Right lung (tissue), 5 donors: Measurements from ENCODE around the gene SLC5A8. TPM values are rescaled to one million over a fixed set of nuclear protein-coding genes. Genes with fewer than 3 reads are reported as not detected.
"Not testable (repeated sequence)": the region's sequence is repeated elsewhere in the genome, so short reads cannot be mapped to it uniquely, and the experiment has no call there.

ENCODE experiments used
- DNase-seq, 2 donors: peaks; one replicate each; pipeline ENCODE4 v3.0.0-alpha.2; 2013
- polyA plus RNA-seq, 5 donors: library from polyadenylated mRNA; unstranded; fragments of 120-200 nt; gene quantifications; one replicate each; pipeline versions ENCODE4 v1.2.1 to v1.2.3, GENCODE V29; 2013; ENCODE audit warnings: inconsistent platforms in 1 of 5, low replicate concordance in 1 of 5; ENCODE audit not compliant: insufficient read length in 5 of 5, insufficient read depth in 1 of 5

SLC5A8 gene
- polyA plus RNA-seq, 5 donors: 0.16 TPM; not detected in 4

DNA sequence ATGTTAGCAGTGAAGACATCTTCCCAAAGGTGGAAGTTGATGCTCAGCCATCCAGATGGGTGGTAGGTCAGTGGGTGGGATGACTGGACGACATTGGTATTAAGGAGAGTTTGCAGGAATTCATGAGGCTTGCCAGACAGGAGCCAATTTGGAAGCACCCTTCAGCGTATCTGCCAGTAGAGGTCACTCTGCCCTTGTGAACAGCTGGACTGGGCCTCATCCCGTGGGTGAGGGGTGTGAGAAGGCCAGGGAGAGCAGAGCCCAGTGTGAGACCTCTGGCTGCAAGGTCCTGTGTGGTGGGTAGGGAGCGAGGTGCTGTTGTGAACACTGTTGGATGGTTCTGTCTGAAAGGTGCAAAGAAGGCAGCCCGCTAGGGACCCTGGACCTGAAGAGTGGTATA lies 37.7 kb downstream of the SLC5A8 start:
- no peak for DNase-seq

DNA sequence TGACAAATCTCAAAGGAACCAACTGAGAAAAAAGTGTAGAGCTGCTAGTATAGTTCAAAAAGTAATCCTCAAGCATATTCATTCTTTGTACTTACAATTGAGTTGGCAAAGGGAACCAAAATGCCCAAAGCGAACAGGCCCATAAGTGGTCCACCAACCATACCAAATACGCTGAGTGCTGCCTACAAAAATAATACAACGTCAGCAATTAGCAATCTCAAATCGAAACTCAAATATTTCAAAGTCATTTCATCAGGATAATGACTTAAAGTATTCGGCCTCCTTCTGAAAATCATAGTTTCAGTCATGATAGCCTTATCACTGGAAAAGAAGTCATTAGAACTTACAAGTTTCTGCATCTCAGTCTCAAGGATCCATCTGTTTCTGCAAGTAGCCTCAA lies 42.0 kb downstream of the SLC5A8 start:
- DNase-seq: no peak

DNA sequence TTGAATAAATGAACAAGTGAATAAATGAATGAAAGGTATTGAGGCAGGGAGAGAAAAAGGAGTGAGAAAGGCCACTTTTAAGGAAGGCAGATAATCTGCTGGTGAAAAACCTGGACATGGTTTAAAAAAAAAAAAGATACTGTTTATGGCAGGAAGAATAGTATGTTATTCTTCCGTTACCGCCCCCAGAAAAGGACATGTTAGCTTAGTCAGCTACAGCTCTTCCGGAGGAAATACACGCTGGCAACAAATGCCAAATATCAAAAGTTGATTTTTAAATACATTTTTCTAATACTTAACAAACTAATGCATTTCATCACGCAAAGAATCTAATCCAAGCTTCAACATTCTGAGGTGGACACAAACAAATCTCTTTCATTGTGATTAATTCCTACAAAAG lies 43.2 kb downstream of the SLC5A8 start:
- DNase-seq: no peak

DNA sequence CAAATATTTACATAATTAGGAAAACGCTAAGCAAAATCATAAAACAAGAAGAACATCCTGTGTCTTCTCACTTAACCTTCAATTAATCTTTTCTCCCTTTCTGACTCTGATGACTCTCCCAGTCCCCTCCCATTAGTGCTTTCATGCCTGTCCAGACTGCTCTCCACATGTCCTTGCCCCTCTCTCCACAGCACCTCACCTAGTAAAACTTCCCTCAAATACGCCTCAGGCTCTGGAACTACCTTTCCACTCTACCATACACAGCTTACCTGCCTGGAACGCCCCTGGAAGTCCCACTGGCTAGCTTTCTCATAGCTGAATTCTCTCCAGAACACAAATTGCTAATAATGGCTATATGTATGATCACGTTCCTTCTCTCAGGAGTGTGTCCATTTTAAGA lies 44.7 kb downstream of the SLC5A8 start:
- no peak for DNase-seq

DNA sequence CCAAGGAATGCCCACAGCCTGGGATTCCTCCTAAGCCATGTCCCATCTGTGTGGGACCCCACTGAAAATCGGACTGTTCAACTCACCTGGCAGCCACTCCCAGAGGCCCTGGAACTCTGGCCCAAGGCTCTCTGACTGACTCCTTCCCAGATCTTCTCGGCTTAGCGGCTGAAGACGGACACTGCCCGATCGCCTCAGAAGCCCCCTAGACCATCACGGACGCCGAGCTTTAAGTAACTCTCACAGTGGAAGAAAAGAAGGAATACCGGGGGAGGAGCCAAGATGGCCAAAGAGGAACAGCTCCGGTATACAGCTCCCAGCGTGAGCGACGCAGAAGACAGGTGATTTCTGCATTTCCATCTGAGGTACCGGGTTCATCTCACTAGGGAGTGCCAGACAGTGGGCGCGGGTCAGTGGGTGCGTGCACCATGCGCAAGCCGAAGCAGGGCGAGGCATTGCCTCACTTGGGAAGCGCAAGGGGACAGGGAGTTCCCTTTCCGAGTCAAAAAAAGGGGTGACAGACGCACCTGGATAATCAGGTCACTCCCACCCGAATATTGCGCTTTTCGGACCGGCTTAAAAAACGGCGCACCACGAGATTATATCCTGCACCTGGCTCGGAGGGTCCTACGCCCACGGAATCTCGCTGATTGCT lies 64.1 kb downstream of the SLC5A8 start:
- not testable (repeated sequence) for DNase-seq

DNA sequence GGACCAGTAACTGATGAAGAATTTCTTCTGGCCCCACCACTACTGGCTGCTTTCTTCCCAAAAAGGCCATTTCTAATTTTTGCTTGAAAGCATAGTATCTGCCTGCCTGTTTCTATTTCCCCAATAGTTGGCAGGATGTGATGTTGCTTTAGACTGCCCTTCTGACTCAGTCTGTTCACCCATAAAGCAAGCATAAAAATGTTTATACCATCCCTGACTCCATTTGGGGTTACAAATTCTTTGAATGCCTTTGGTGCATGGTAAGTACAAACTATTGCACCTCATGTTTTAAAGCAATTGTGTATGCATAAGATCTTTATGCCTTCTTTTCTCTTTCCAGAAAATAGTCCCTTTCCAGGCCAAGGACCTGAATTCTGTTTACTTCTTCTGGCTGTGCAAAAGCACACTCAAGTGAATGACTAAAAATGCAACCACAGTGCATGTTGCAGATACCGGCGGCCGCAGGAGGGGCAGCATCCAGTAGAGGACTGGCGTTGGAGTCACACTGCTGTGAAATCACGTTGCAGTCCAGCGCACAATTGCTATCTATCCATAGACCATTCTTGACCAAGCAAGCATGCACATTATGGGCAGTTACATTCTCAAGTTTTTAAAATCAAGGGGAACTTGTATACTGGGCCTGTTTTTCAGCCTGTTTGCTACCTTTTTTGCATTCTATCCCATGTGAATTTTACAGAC lies 82.4 kb downstream of the SLC5A8 start:
- DNase-seq: no peak

DNA sequence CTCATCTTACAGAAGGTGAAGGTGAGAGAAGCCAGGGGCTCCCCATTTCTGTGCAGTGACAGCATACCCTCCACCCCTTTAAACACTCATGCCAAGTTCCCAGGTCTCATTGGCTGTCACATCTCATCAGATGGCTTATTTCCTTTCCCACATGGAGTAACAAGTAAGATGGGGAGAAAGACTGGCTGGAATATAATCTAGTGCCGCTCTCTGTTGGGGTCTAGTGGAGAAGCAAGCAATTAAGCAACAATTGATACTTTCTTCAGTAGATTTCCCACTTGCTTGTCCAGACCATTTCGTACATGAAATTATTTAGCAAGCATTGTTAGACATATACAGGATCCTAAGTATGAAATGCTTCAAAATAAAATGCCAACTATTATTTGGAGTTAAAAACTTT lies 92.2 kb downstream of the SLC5A8 start:
- DNase-seq: no peak

DNA sequence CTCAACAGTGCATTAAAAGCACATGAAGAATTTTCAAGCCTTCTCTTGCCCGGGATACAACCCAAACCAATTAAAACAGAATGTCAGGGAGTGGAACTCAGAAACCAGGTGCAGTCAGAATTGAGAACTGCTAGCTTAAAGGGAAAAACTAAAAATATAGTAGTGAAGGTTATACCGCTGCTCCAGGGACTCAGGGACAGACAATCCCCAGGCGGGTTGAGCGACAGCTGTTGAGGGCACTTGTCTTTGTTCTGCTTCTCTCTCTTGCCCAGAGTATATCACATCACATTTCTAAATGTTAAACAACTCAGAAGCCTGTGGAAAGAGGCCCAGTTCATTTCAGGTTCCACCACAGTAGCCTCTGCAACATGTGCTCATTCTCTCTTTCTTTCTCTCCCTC lies 93.1 kb downstream of the SLC5A8 start:
- DNase-seq: no peak

DNA sequence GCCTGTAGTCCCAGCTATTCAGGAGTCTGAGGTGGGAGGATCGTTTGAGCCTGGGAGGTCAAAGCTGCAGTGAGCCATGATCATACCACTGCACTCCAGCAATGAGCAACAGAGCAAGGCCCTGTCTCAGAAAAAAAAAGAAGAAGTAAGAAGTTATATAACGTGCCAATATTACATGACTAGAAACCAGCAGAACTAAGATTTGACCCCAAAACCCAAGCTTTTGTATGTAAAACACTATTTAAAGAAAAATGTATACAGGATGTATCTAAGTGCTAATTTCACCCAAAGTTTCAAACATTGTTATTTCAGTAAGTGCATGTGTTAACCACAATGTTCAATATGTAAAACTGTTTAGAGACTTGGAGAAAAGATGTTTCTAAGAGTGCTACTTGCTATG lies 94.7 kb downstream of the SLC5A8 start:
- no peak for DNase-seq

DNA sequence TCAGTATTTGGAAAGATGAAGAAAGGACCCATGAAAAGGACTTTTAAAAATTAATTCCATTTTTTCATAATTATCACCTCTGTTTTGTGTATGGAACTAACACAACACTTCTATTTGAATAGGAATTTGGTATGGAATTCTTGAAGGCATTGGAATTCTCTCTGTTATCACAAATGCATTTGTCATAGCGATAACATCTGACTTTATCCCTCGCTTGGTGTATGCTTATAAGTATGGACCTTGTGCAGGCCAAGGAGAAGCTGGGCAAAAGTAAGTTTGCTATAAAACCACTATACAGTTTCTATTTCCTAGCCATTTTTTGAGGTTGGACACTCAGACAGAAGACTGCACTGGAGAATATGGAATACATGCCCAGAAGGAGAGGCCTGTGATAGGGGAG lies 98.6 kb downstream of the SLC5A8 start:
- no peak for DNase-seq

DNA sequence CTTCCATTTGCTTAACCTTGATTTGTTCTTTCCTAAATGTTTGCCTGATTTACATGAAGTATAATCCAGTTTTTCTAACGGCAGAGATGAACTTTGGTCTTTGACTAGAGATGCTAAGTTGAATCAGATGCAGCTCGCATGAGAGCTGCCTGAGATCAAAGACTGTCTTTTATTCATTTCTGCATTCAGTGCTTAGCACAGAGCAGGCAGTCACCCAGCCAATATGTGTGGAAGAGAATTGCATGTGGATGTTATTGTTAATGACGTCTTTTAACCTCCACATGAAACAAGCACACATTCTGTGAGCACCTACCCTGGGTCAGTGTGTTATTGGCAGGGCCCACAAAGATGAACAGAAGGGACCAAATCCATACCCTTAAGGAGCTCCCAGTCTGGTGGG lies 99.2 kb downstream of the SLC5A8 start:
- DNase-seq: no peak

DNA sequence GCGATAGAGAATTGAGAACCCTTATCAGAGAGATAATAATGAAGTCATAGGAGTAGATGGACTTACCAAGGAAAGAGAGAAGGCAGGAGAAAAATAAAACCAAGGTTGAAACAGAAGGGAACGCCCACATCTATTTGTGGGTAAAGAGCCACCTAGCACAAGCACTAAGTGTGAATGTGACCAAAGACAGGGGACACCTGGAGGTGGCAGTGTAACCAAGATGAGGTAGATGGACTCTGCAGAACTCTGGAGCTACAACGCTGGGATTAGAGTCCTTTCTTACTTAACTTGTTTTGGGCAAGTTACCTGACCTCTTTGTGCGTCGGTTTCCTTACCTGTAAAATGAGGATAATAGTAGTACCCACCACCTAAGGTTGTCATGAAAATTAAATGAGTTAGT lies 101.9 kb downstream of the SLC5A8 start:
- DNase-seq: no peak

DNA sequence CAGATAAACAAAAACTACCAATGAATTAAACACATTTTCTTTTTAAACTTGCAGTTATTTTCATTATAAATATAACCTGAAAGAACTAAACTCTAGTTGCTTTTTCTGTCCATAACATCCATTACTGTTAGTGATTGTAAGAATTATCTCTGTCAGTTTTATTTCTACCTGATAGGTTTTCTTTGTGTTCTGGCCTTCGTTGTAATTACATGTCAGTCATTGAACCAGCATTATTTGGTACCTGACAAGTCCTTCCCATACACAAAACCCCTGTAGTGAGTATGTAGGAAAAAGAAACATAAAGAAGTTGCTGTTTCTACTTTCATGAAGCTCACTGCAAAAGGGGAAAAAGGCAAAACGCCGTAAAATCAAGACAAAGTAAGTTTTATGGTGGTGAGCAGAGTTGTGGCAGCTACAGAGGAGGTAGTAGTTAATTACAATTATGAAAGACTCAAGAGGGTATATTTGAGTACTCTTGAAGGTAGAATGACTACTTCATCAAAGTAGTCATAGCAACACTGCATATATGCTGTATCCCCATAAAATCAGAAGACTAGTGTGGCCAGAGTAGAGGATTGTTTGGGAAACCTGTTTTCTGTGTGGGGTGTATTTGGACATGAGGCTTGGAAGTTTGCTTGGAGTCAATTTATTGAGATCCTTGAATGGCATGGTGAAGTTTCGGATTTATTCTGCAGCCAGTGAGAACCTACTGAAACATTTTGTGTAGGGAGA lies 102.8 kb downstream of the SLC5A8 start:
- no peak for DNase-seq

Other genes with a start within 250 kb of the SLC5A8 start
- gene UTP20, start 69.9 kb upstream of the SLC5A8 start, polyA plus RNA-seq: 10 to 100 TPM; 12.6 to 17.4 (median 16.0) TPM
- 100 to 1,000 TPM in 4 of 5 donors, 10 to 100 TPM in 1; 91.6 to 125 (median 113) TPM for gene ARL1, start 197.5 kb upstream of the SLC5A8 start, polyA plus RNA-seq